Activated CD4-positive, alpha-beta T cell treated with anti-CD3 and anti-CD28 coated beads, Interleukin-2, Interleukin-6, amounts not matched to agents 100 ng/mL and 50 ng/mL, durations not matched to agents 16 hours and 8 hours (primary cell): ENCODE data around the gene RASA3.
A peak's percentile ranks its signal among the peaks of the same experiment; 100 is the strongest.
"Not testable (repeated sequence)": the region's sequence is repeated elsewhere in the genome, so short reads cannot be mapped to it uniquely, and the experiment has no call there.

Experiments
- DNase-seq: peaks from one replicate; pipeline ENCODE4 v3.0.0-alpha.2; 2020

Gene RASA3

GRCh38 chr13:114126086-114126485 is 6.3 kb downstream of the RASA3 start:
- DNase-seq, result not testable (repeated sequence)

GRCh38 chr13:114125589-114125988 is 6.8 kb downstream of the RASA3 start:
- DNase-seq, result no peak

GRCh38 chr13:114124921-114125320 is 7.5 kb downstream of the RASA3 start:
- DNase-seq, result peak; percentile 73

- no peak for DNase-seq
These were observed 8.0 kb downstream of the RASA3 start for GRCh38 chr13:114124431-114124830.

- DNase-seq, result no peak
These were observed 8.5 kb downstream of the RASA3 start for GRCh38 chr13:114123876-114124275.

GRCh38 chr13:114123448-114123847 is 9.0 kb downstream of the RASA3 start:
- no peak for DNase-seq

GRCh38 chr13:114122591-114123211 is 9.7 kb downstream of the RASA3 start:
- no peak for DNase-seq

GRCh38 chr13:114122127-114122511 is 10.3 kb downstream of the RASA3 start:
- no peak for DNase-seq

- DNase-seq, result no peak
These were observed 10.8 kb downstream of the RASA3 start for GRCh38 chr13:114121496-114122126.

- DNase-seq, result no peak
These were observed 11.4 kb downstream of the RASA3 start for GRCh38 chr13:114121031-114121430.

GRCh38 chr13:114120591-114121011 is 11.8 kb downstream of the RASA3 start:
- no peak for DNase-seq

GRCh38 chr13:114119196-114119595 is 13.2 kb downstream of the RASA3 start:
- no peak for DNase-seq

- no peak for DNase-seq
These were observed 13.8 kb downstream of the RASA3 start for GRCh38 chr13:114118511-114119123.

- DNase-seq, result no peak
These were observed 14.3 kb downstream of the RASA3 start for GRCh38 chr13:114118086-114118485.

GRCh38 chr13:114117341-114117874 is 15.0 kb downstream of the RASA3 start:
- DNase-seq, result not testable (repeated sequence)

GRCh38 chr13:114116734-114117133 is 15.7 kb downstream of the RASA3 start:
- DNase-seq, result no peak

- no peak for DNase-seq
These were observed 16.6 kb downstream of the RASA3 start for GRCh38 chr13:114115796-114116195.

GRCh38 chr13:114115191-114115671 is 17.2 kb downstream of the RASA3 start:
- no peak for DNase-seq

- not testable (repeated sequence) for DNase-seq
These were observed 17.8 kb downstream of the RASA3 start for GRCh38 chr13:114114666-114115065.

- DNase-seq, result no peak
These were observed 18.3 kb downstream of the RASA3 start for GRCh38 chr13:114114006-114114640.

- DNase-seq, result not testable (repeated sequence)
These were observed 19.0 kb downstream of the RASA3 start for GRCh38 chr13:114113395-114113794.

GRCh38 chr13:114112826-114113322 is 19.5 kb downstream of the RASA3 start:
- no peak for DNase-seq

- DNase-seq, result no peak
These were observed 20.1 kb downstream of the RASA3 start for GRCh38 chr13:114112231-114112825.
